Gastrocnemius medialis (tissue), 4 donors: Measurements from ENCODE around the gene PLXNA3. TPM values are rescaled to one million over a fixed set of nuclear protein-coding genes. Genes with fewer than 3 reads are reported as not detected.

ENCODE experiments used
- ATAC-seq, 2 donors: fragments of 150-250 bp; one replicate each; pipeline ENCODE4 v1.9.1; 2016
- DNase-seq, 2 donors: peaks; one replicate each; pipeline ENCODE4 v3.0.0-alpha.2; 2019
- H3K27ac ChIP-seq, 4 donors: fragments of 200-600 bp; sonication (generic); 1 replicate in 1 of 4; 2 replicates in 3 of 4; pipeline ENCODE4 v1.5.1; 2016 to 2018; ENCODE audit warnings: mild to moderate bottlenecking in 2 of 4, moderate library complexity in 1 of 4
- H3K27me3 ChIP-seq, 3 donors: fragments of 200-600 bp; sonication (generic) in 2 of 3; 1 replicate in 1 of 3; 2 replicates in 2 of 3; pipeline versions ENCODE4 v1.5.1 to v1.6.0; 2016 to 2019; ENCODE audit warnings: mild to moderate bottlenecking in 1 of 3, moderate library complexity in 1 of 3
- H3K36me3 ChIP-seq, 2 donors: fragments of 200-600 bp; sonication (generic) in 1 of 2; one replicate each; pipeline ENCODE4 v1.5.1; 2017 to 2018
- H3K4me1 ChIP-seq, 2 donors: fragments of 200-600 bp; sonication (generic) in 1 of 2; one replicate each; pipeline ENCODE4 v1.5.1; 2016 to 2017; ENCODE audit warnings: mild to moderate bottlenecking in 2 of 2
- H3K4me3 ChIP-seq, 4 donors: fragments of 200-600 bp; sonication (generic) in 3 of 4; 1 replicate in 1 of 4; 2 replicates in 3 of 4; pipeline ENCODE4 v1.5.1; 2016 to 2019; ENCODE audit warnings: mild to moderate bottlenecking in 2 of 4
- H3K9me3 ChIP-seq, 3 donors: fragments of 200-600 bp; sonication (generic) in 2 of 3; 1 replicate in 1 of 3; 2 replicates in 2 of 3; pipeline ENCODE4 v1.5.1; 2016 to 2019
- POLR2A ChIP-seq, 2 donors: fragments of 450-650 bp; IDR thresholded peaks; one replicate each; pipeline ENCODE4 v1.6.1; 2017; ENCODE audit warnings: antibody characterized with exemption in 2 of 2, mild to moderate bottlenecking in 2 of 2, moderate library complexity in 2 of 2
- in situ Hi-C, 4 donors: fragments of 200-750 bp; cut with MboI; loops; one replicate each; pipeline versions ENCODE4 v1.15.0 to v1.8.0; 2017; ENCODE audit warnings: low sequenced_read_pairs in 4 of 4
- intact Hi-C: fragments of 100-400 bp; cut with DNase I; formaldehyde crosslinking; loops from one replicate; pipeline ENCODE4 v1.15.1; 2023; ENCODE audit warnings: low total_unique reads
- total RNA-seq, 4 donors: library from RNA; depleted of rRNA; stranded (reverse); fragments of >200 nt; gene quantifications; one replicate each; pipeline versions ENCODE4 v1.1.0 to v1.2.3, GENCODE V29; 2016
- TF ChIP-seq, protein P1 (sequence below), 5 experiments: fragments of 450-650 bp in 3 of 5; fragments of 200-600 bp in 2 of 5; sonication (generic) in 2 of 5; IDR thresholded peaks in 4 of 5; conservative IDR thresholded peaks in 1 of 5; 1 replicate in 4 of 5; 2 replicates in 1 of 5; pipeline ENCODE4 v1.5.1; 2016 to 2019; ENCODE audit warnings: antibody characterized with exemption in 5 of 5, mild to moderate bottlenecking in 3 of 5, moderate library complexity in 3 of 5

The PLXNA3 gene
- total RNA-seq, 4 donors from 2014 or later: 1.2 to 10.7 (median 2.8) TPM

DNA sequence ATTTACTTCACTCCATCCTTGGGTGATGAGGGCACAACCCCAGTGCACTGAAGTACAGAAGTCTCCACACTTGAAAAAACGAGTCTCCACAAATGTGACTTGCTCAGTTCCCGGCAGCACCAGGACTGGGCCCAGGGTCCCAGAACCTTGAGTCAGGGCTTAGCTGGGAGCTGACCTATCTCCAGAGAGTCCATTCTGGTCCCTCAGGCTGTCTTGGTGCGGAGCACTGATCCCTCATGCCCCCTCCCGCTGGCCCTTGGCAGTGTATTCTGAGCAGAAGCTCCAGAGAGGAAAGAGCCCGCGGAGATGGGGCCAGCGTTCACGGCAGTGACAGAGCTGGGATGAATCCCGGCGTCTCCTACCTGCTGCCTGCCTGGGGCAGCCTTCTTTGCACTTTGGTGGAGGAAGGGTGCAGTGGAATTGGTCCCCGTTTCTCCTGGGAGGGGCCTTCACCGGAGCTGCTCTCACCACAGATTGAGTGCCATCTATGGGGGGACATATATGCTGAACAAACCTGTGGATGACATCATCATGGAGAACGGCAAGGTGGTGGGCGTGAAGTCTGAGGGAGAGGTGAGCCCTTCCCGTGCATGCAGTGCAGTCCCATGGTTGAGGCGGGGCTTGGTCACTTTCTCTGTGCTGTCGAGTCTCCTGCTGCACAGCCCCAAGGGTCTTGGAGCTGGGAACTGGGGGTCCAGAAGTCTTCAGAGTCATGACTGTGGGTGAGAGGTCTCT lies 17.3 kb upstream of the PLXNA3 start:
- intact Hi-C loops (no loop called here), in situ Hi-C loops (no loop called here)
- no peak for DNase-seq
- Histone ChIP-seq H3K4me1 (peaks cover 4 to 13% of the 10 kb centered on the region in 2 donors), H3K9me3 (no peaks in the 10 kb centered on the region), H3K27ac (no peak overlapping the region), H3K4me3 (no peak overlapping the region), H3K36me3 (peaks cover 0 to 11% of the 10 kb centered on the region in 2 donors), H3K27me3 (no peaks in the 10 kb centered on the region)
- ATAC-seq: no peak
- TF ChIP-seq, protein P1, sequence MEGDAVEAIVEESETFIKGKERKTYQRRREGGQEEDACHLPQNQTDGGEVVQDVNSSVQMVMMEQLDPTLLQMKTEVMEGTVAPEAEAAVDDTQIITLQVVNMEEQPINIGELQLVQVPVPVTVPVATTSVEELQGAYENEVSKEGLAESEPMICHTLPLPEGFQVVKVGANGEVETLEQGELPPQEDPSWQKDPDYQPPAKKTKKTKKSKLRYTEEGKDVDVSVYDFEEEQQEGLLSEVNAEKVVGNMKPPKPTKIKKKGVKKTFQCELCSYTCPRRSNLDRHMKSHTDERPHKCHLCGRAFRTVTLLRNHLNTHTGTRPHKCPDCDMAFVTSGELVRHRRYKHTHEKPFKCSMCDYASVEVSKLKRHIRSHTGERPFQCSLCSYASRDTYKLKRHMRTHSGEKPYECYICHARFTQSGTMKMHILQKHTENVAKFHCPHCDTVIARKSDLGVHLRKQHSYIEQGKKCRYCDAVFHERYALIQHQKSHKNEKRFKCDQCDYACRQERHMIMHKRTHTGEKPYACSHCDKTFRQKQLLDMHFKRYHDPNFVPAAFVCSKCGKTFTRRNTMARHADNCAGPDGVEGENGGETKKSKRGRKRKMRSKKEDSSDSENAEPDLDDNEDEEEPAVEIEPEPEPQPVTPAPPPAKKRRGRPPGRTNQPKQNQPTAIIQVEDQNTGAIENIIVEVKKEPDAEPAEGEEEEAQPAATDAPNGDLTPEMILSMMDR (IDR thresholded peaks at IDR 0.05 in 4 of 5, conservative IDR thresholded peaks at IDR 0.05 in 1 of 5): no peak
- no peak for TF ChIP-seq POLR2A (IDR thresholded peaks at IDR 0.05)

DNA sequence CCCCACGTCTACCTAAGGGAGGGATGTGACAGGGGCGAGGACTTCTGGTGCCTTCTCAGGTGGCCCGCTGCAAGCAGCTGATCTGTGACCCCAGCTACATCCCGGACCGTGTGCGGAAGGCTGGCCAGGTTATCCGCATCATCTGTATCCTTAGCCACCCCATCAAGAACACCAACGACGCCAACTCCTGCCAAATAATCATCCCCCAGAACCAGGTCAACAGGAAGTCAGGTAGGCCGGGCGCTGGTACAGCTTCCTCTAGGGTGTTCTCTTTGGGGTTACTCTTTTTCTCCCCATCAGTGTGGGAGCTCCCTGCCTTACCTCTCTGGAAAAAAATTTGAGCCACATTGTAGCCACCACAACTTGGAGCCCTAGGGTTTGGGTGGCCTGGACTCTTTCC lies 16.5 kb upstream of the PLXNA3 start:
- intact Hi-C loops: no loop called here

DNA sequence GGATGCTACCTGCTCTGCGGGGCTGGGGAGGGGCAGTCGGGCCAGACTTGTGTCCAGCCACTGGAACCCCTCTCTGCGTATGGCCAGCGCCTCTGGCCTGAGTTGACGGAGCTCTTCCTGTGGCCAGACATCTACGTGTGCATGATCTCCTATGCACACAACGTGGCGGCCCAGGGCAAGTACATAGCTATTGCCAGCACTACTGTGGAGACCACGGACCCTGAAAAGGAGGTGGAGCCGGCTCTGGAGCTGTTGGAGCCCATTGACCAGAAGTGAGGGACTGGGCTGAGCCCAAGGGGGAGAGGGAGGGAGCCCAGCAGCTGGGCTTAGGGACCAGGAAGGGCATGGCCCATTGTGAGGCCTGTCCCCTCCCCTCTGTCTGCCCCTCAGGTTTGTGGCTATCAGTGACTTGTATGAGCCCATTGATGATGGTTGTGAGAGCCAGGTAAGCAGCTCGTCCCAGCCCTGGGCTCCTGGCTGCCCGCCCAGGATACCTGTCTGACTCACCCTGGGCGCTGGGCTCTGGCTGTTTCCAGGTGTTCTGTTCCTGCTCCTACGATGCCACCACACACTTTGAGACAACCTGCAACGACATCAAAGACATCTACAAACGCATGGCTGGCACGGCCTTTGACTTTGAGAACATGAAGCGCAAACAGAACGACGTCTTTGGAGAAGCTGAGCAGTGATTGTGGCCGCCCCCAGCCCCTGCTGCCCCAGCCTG lies 15.9 kb upstream of the PLXNA3 start:
- in situ Hi-C loops: no loop called here
- Histone ChIP-seq H3K27ac (no peak overlapping the region), H3K27me3 (no peaks in the 10 kb centered on the region), H3K4me1 (peaks cover 4 to 8% of the 10 kb centered on the region in 2 donors), H3K4me3 (no peak overlapping the region), H3K36me3 (peaks cover 0 to 11% of the 10 kb centered on the region in 2 donors), H3K9me3 (no peaks in the 10 kb centered on the region)
- ATAC-seq (no peak), DNase-seq (no peak)
- TF ChIP-seq, protein P1 (IDR thresholded peaks at IDR 0.05 in 4 of 5, conservative IDR thresholded peaks at IDR 0.05 in 1 of 5): no peak
- no peak for TF ChIP-seq POLR2A (IDR thresholded peaks at IDR 0.05)
- intact Hi-C loops: no loop called here

More for the DNA sequence above, 16.5 kb upstream of the PLXNA3 start:
- no peak overlapping the region for H3K4me3 ChIP-seq
- no peak for ATAC-seq
- peaks cover 4 to 8% of the 10 kb centered on the region in 2 donors for H3K4me1 ChIP-seq
- peaks cover 0 to 11% of the 10 kb centered on the region in 2 donors for H3K36me3 ChIP-seq
- no peaks in the 10 kb centered on the region for H3K27me3 ChIP-seq
- H3K9me3 ChIP-seq: no peaks in the 10 kb centered on the region
- TF ChIP-seq, protein P1 (IDR thresholded peaks at IDR 0.05 in 4 of 5, conservative IDR thresholded peaks at IDR 0.05 in 1 of 5): no peak
- no peak for TF ChIP-seq POLR2A (IDR thresholded peaks at IDR 0.05)
- H3K27ac ChIP-seq: no peak overlapping the region
- no peak for DNase-seq
- in situ Hi-C loops: no loop called here

DNA sequence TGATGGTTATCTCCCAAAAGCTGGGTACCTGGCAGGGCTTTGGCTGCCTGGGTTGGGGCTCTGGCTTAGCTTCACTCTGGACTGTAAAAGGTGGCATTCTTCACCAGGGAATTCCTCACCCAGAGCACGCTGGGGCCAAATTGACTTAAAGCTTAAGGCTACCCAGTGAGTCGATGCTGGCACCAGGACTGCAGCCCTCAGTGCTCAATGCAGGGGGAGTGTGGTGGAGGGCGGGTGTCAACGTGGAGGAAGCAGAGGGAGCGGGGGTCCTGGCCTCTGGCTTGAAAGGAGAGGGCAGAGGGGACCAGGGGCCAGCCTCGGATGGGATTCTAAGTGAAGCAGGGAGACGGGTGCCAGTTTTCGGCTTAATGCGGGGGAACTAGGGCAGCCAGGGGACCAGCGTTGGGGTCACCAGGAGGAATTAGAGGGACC lies 14.6 kb upstream of the PLXNA3 start:
- no peaks in the 10 kb centered on the region for H3K27me3 ChIP-seq
- peak in 1 of 2 donors; percentile 24 for ATAC-seq
- TF ChIP-seq, protein P1 (IDR thresholded peaks at IDR 0.05 in 4 of 5, conservative IDR thresholded peaks at IDR 0.05 in 1 of 5): no peak
- no peak for TF ChIP-seq POLR2A (IDR thresholded peaks at IDR 0.05)
- in situ Hi-C loops (no loop called here), intact Hi-C loops (no loop called here)
- no peaks in the 10 kb centered on the region for H3K9me3 ChIP-seq
- DNase-seq: peak in 1 of 2 donors; percentile 20
- H3K4me1 ChIP-seq: peaks cover 4 to 8% of the 10 kb centered on the region in 2 donors
- peak overlapping the region; percentile 83 to 94 (median 91) for H3K27ac ChIP-seq
- peak overlapping the region; percentile 48 to 64 (median 55) for H3K4me3 ChIP-seq
- H3K36me3 ChIP-seq: peaks cover 0 to 14% of the 10 kb centered on the region in 2 donors
